Measurements from ENCODE around the gene RANBP10.

The RANBP10 gene

GRCh38 chr16:67825119-67825518 lies 18.8 kb upstream of the RANBP10 start:
- TF ChIP-seq, protein P1, sequence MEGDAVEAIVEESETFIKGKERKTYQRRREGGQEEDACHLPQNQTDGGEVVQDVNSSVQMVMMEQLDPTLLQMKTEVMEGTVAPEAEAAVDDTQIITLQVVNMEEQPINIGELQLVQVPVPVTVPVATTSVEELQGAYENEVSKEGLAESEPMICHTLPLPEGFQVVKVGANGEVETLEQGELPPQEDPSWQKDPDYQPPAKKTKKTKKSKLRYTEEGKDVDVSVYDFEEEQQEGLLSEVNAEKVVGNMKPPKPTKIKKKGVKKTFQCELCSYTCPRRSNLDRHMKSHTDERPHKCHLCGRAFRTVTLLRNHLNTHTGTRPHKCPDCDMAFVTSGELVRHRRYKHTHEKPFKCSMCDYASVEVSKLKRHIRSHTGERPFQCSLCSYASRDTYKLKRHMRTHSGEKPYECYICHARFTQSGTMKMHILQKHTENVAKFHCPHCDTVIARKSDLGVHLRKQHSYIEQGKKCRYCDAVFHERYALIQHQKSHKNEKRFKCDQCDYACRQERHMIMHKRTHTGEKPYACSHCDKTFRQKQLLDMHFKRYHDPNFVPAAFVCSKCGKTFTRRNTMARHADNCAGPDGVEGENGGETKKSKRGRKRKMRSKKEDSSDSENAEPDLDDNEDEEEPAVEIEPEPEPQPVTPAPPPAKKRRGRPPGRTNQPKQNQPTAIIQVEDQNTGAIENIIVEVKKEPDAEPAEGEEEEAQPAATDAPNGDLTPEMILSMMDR (IDR thresholded peaks at IDR 0.05; ENCODE audit: insufficient read depth, low read length, poor library complexity, severe bottlenecking): no peak
- TF ChIP-seq EZH2phosphoT487 (conservative IDR thresholded peaks at IDR 0.05; ENCODE audit: low read length): no peak
- Histone ChIP-seq H3K9ac (ENCODE audit: low read length) (no peak overlapping the region), H3K9me3 (ENCODE audit: insufficient read depth, low read length) (no peaks in the 10 kb centered on the region), H3F3A (ENCODE audit: insufficient read depth) (no peaks in the 10 kb centered on the region), H3K27ac (ENCODE audit: low read depth, low read length) (no peak overlapping the region), H2AFZ (ENCODE audit: low read depth, low read length, severe bottlenecking) (no peak overlapping the region), H3K79me2 (ENCODE audit: insufficient read depth, low read length) (no peaks in the 10 kb centered on the region), H4K20me1 (ENCODE audit: low read depth, low read length) (no peaks in the 10 kb centered on the region), H3K4me2 (ENCODE audit: low read depth, low read length, poor library complexity, severe bottlenecking) (no peak overlapping the region), H3K27me3 (ENCODE audit: low read length) (no peaks in the 10 kb centered on the region), H3K4me3 (ENCODE audit: insufficient read depth, low read length, poor library complexity, severe bottlenecking) (no peak overlapping the region), H3K9me2 (replicated peaks; ENCODE audit: insufficient read depth, low read length) (no peaks in the 10 kb centered on the region), H3K36me3 (ENCODE audit: low read length) (no peaks in the 10 kb centered on the region)

DNA sequence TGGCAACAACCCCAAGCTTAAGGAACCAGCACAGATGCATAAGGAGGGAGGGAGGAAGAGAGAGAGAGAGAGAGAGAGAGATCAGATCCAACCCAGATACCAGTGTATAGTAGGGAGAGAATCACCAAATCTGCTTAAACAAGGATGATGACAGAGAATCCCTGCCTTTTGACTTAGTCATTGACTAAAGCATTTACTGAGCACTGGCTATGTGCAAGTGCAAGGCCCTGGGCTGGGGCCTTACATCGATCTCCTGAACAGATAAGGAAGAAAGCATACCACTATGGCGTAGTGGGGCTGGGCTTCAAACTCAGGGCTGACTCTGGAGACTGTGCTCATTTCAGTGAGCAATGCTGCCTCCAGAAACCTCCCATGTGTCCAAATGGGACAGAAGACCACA lies 16.2 kb upstream of the RANBP10 start:
- Histone ChIP-seq H3K27ac (ENCODE audit: low read depth, low read length) (no peak overlapping the region), H3K9me2 (replicated peaks; ENCODE audit: insufficient read depth, low read length) (no peaks in the 10 kb centered on the region), H3F3A (ENCODE audit: insufficient read depth) (no peaks in the 10 kb centered on the region), H3K27me3 (ENCODE audit: low read length) (no peaks in the 10 kb centered on the region), H3K36me3 (ENCODE audit: low read length) (no peaks in the 10 kb centered on the region), H3K79me2 (ENCODE audit: insufficient read depth, low read length) (no peaks in the 10 kb centered on the region), H3K9me3 (ENCODE audit: insufficient read depth, low read length) (no peaks in the 10 kb centered on the region), H3K9ac (ENCODE audit: low read length) (no peak overlapping the region), H3K4me3 (ENCODE audit: insufficient read depth, low read length, poor library complexity, severe bottlenecking) (no peak overlapping the region), H2AFZ (ENCODE audit: low read depth, low read length, severe bottlenecking) (no peak overlapping the region), H3K4me2 (ENCODE audit: low read depth, low read length, poor library complexity, severe bottlenecking) (no peak overlapping the region), H4K20me1 (ENCODE audit: low read depth, low read length) (no peaks in the 10 kb centered on the region)
- no peak for TF ChIP-seq EZH2phosphoT487 (conservative IDR thresholded peaks at IDR 0.05; ENCODE audit: low read length)

DNA sequence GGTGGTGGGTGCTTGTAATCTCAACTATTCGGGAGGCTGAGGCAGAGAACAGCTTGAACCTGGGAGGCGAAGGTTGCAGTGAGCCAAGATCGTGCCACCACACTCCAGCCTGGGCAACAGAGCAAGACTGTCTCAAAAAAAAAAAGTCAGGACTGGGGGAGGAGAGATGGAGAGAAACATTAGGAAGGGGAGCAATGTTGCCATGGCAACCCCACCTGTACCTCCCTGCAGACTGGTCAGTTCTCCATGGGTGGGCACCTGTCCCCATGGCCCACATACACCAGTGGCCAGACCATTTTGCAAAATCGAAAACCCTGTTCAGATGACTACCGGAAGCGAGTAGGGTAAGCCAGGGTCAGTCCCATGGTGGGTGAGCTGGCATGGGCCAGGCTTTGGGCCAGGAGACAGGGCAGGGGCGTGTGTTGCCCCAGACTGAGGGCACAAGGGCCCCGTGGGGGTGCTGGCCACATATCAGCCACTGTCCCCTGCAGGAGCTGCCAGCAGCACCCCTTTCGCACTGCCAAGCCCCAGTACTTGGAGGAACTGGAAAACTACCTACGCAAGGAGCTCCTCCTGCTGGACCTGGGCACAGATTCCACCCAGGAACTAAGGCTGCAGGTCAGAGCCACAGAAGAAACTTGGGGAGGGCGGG lies 14.4 kb upstream of the RANBP10 start:
- no peaks in the 10 kb centered on the region for H3K79me2 ChIP-seq (ENCODE audit: insufficient read depth, low read length)
- H3K4me2 ChIP-seq (ENCODE audit: low read depth, low read length, poor library complexity, severe bottlenecking): no peak overlapping the region
- H3K9me3 ChIP-seq (ENCODE audit: insufficient read depth, low read length): no peaks in the 10 kb centered on the region
- TF ChIP-seq, protein P1 (IDR thresholded peaks at IDR 0.05; ENCODE audit: insufficient read depth, low read length, poor library complexity, severe bottlenecking): no peak
- no peak for TF ChIP-seq EZH2phosphoT487 (conservative IDR thresholded peaks at IDR 0.05; ENCODE audit: low read length)
- no peaks in the 10 kb centered on the region for H3K36me3 ChIP-seq (ENCODE audit: low read length)
- no peaks in the 10 kb centered on the region for H3K27me3 ChIP-seq (ENCODE audit: low read length)
- H2AFZ ChIP-seq (ENCODE audit: low read depth, low read length, severe bottlenecking): no peak overlapping the region
- no peaks in the 10 kb centered on the region for H3K9me2 ChIP-seq (replicated peaks; ENCODE audit: insufficient read depth, low read length)
- H4K20me1 ChIP-seq (ENCODE audit: low read depth, low read length): no peaks in the 10 kb centered on the region
- H3K27ac ChIP-seq (ENCODE audit: low read depth, low read length): no peak overlapping the region
- no peak overlapping the region for H3K4me3 ChIP-seq (ENCODE audit: insufficient read depth, low read length, poor library complexity, severe bottlenecking)
- no peaks in the 10 kb centered on the region for H3F3A ChIP-seq (ENCODE audit: insufficient read depth)
- H3K9ac ChIP-seq (ENCODE audit: low read length): no peak overlapping the region

DNA sequence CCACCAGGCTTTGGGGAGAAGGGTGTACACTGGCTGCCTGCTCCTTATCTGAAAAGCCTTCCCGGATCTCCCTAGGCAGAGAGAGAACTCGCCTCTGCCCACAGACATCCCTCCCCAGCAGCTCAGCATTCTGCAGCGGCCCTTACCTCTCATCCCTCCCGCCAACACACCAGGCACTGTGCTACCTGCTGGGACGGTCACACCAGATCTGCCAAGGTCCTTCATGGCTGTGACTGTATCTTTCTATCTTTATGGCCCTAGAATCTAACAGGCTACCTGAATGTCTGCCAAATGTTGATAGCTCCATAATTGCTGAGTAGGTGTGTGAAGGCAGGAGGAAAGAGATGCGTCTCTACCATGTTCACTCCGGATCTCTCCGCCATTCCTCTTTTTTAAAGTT lies 8.2 kb upstream of the RANBP10 start:
- no peak overlapping the region for H3K4me3 ChIP-seq (ENCODE audit: insufficient read depth, low read length, poor library complexity, severe bottlenecking)
- no peaks in the 10 kb centered on the region for H3K79me2 ChIP-seq (ENCODE audit: insufficient read depth, low read length)
- H3K4me2 ChIP-seq (ENCODE audit: low read depth, low read length, poor library complexity, severe bottlenecking): no peak overlapping the region
- no peaks in the 10 kb centered on the region for H3K27me3 ChIP-seq (ENCODE audit: low read length)
- H3F3A ChIP-seq (ENCODE audit: insufficient read depth): no peaks in the 10 kb centered on the region
- no peaks in the 10 kb centered on the region for H4K20me1 ChIP-seq (ENCODE audit: low read depth, low read length)
- no peaks in the 10 kb centered on the region for H3K9me2 ChIP-seq (replicated peaks; ENCODE audit: insufficient read depth, low read length)
- no peaks in the 10 kb centered on the region for H3K9me3 ChIP-seq (ENCODE audit: insufficient read depth, low read length)
- TF ChIP-seq, protein P1 (IDR thresholded peaks at IDR 0.05; ENCODE audit: insufficient read depth, low read length, poor library complexity, severe bottlenecking): no peak
- TF ChIP-seq EZH2phosphoT487 (conservative IDR thresholded peaks at IDR 0.05; ENCODE audit: low read length): no peak
- H2AFZ ChIP-seq (ENCODE audit: low read depth, low read length, severe bottlenecking): no peak overlapping the region
- H3K36me3 ChIP-seq (ENCODE audit: low read length): no peaks in the 10 kb centered on the region
- no peak overlapping the region for H3K27ac ChIP-seq (ENCODE audit: low read depth, low read length)
- H3K9ac ChIP-seq (ENCODE audit: low read length): no peak overlapping the region
